GM12872 (cell line): ENCODE results near the gene FRRS1.

ENCODE experiments used
- TF ChIP-seq, protein P1 (sequence below): IDR thresholded peaks from 3 replicates; pipeline ENCODE4 v1.5.1; 2011; ENCODE audit warnings: low read depth, mild to moderate bottlenecking, low read length, moderate library complexity; ENCODE audit not compliant: insufficient read depth

Gene FRRS1

DNA sequence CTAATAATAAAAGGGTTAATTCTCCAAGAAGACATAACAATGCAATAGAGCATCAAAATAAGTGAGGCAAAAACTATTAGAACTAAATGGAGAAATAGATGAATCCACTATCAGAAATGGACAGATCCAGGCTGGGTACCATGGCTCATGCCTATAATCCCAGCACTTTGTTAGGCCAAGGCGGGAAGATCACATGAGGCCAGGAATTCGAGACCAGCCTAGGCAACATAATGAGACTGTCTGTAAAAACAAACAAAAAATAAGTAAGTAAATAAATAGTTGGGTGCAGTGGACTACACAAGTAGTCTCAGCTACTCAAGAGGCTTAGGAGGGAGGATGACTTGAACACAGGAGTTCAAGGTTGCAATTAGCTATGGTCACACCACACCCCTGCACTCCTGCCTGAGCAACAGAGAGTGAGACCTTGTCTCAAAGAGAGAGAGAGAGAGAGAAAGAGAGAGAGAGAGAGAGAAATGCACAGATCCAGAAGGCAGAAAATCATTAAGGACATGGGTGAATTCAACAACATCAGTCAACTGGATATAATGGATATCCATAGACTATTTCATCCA, 12.3 kb downstream of the FRRS1 start:
- TF ChIP-seq, protein P1, sequence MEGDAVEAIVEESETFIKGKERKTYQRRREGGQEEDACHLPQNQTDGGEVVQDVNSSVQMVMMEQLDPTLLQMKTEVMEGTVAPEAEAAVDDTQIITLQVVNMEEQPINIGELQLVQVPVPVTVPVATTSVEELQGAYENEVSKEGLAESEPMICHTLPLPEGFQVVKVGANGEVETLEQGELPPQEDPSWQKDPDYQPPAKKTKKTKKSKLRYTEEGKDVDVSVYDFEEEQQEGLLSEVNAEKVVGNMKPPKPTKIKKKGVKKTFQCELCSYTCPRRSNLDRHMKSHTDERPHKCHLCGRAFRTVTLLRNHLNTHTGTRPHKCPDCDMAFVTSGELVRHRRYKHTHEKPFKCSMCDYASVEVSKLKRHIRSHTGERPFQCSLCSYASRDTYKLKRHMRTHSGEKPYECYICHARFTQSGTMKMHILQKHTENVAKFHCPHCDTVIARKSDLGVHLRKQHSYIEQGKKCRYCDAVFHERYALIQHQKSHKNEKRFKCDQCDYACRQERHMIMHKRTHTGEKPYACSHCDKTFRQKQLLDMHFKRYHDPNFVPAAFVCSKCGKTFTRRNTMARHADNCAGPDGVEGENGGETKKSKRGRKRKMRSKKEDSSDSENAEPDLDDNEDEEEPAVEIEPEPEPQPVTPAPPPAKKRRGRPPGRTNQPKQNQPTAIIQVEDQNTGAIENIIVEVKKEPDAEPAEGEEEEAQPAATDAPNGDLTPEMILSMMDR: no peak

DNA sequence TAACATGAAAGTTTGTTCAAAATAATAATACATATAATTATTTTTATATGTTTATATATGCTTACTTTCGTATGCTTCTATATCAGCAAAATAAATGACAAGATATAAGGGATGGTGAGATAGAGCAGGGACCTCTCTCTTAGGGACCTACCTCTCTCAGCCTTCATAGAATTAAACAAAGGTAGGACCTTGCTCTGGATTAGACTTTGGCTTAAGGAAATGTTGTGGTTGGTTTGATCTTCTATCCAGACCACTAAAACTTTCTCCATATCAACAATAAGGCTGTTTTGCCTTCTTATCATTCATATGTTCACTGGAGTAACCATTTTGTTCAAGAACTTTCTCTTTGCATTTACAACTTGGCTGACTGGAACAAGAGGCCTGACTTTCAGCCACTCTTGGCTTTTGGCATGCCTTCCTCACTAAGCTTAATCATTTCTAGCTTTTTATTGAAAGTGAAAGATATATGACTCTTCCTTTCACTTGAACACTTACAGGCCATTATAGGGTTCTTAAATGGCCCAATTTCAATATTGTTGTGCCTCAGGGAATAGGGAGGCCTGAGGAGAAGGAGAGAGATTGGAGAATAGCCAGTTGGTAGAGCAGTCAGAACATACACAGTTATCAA, 14.4 kb downstream of the FRRS1 start:
- TF ChIP-seq, protein P1: no peak

DNA sequence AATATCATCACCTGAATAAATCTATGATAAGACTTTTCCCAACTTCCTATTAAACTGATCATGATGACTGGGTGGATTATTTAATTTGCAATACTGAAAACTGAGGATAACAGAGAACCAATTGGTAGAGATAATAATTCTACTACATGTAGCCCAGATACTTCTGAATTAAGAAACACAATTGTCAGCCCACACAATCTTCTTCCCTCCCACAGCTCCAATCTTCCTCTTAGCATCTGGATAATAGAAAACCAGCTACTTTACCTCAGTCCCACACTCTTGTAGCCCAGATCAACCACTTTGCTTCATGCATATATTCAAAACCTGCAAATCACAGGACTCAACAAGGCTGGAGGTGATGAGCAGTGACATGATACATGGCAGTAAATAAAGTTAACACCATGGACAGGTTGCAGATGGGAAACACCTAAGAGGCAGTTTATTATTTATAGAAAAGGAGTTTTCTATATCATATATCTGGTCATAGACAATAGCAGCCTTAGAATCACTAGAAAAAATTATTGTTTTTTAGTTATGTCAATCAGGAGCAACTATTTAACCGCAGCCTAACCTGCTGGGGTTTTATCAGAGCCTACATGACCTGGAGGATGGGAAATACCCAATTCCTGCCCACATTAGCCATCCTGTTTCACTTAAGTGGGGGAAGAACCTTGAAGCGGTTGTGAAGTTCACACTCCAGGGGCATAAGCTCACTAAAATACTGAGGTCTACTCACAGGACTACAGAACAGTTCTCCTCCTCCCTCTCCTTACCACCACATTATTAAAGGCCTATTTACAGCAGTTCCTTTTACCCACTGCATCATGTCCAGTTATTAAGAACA, 16.7 kb downstream of the FRRS1 start:
- TF ChIP-seq, protein P1: no peak

DNA sequence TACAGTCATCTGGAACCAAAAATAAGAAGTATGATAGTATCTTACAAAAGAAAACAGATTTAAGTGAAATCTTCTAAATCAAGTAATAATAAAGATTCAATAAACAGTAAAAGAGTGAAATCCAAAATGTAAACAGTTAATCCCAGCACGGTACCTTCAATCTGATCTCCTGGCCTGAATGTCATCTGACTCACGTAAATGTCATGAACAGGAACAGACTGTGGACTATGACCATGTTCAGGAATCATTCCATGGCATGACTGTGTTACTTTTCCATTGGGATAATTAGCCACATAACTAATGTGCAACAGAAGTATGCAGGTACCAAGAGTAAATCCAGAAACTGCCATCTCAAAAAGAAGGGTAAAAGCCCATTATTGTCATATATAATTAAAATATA, 18.0 kb downstream of the FRRS1 start:
- TF ChIP-seq, protein P1: no peak

DNA sequence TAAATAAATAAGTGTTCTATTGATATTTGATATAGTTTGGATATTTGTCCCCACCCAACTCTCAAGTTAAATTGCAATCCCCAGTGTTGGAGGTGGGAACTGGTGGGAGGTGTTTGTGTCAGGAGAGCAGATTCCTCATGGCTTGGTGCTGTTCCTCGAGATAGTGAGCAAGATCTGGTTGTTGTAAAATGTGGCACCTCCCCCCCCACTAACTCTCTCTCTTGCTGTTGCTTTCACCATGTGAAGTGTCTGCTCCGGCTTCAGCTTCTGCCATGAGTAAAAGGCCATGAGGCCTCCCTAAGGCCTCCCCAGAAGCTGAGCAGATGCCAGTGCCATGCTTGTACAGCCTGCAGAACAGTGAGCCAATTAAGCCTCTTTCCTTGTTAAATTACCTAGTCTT, 20.8 kb downstream of the FRRS1 start:
- TF ChIP-seq, protein P1: no peak

DNA sequence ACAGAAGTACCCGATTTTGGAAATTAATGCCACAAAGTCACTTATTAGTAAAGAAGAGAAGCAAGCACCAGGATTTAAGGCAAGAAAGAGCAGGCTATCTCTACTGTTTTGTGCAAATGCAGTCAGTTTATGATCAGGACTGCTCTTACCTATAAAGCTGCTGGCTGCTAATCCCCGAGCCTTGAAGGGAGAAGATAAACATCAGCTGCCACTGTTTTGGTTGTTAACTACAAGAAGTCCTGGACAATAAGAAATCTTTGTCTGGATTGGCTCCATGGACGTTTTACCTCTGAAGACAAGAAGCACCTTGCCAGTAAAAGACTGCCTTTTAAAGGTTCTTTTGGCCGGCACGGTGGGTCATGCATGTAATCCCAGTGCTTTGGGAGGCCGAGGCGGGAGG, 21.4 kb downstream of the FRRS1 start:
- TF ChIP-seq, protein P1: no peak

DNA sequence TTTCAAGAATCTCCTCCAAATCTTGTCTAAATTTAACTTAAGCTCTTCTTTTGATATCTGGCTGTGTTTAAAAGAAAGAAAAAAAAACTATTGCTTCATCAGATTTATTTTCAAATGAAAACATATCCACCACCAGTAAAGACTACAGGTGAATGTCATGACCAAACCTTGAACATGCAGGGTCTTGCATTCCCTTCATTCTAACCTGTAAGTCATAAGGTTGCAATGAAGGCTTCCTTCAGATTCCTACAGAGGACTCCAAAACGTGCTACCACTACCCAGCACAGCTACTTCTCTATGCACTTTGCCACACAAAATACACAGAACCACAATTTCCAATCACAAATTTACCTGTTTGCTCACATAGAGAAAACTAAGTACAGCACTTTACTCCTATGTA, 26.3 kb downstream of the FRRS1 start:
- TF ChIP-seq, protein P1: no peak
